GF-D8 (cell line): Measurements from ENCODE around the gene GSK3B.
"Not testable (repeated sequence)": the region's sequence is repeated elsewhere in the genome, so short reads cannot be mapped to it uniquely, and the experiment has no call there.

ENCODE experiments used
- DNase-seq: peaks from one replicate; lab custom pipeline; 2025; lab: John Stamatoyannopoulos, UW

The GSK3B gene

GRCh38 chr3:120052677-120053076 lies 41.6 kb downstream of the GSK3B start:
- no peak for DNase-seq

- DNase-seq = no peak
These were observed 42.0 kb downstream of the GSK3B start for GRCh38 chr3:120052225-120052624.

GRCh38 chr3:120051570-120051969 lies 42.7 kb downstream of the GSK3B start:
- DNase-seq = not testable (repeated sequence)

- no peak for DNase-seq
These were observed 44.2 kb downstream of the GSK3B start for GRCh38 chr3:120049881-120050539.

GRCh38 chr3:120049072-120049471 lies 45.2 kb downstream of the GSK3B start:
- no peak for DNase-seq

GRCh38 chr3:120048355-120049041 lies 45.7 kb downstream of the GSK3B start:
- no peak for DNase-seq

- no peak for DNase-seq
These were observed 46.6 kb downstream of the GSK3B start for GRCh38 chr3:120047686-120048085.

GRCh38 chr3:120040813-120041377 lies 53.4 kb downstream of the GSK3B start:
- no peak for DNase-seq

GRCh38 chr3:120039642-120040610 lies 54.3 kb downstream of the GSK3B start:
- no peak for DNase-seq

GRCh38 chr3:120033596-120033995 lies 60.7 kb downstream of the GSK3B start:
- peak; percentile 39 for DNase-seq

- no peak for DNase-seq
These were observed 62.7 kb downstream of the GSK3B start for GRCh38 chr3:120031561-120031960.

GRCh38 chr3:120029749-120030148 lies 64.5 kb downstream of the GSK3B start:
- DNase-seq = no peak

- DNase-seq = no peak
These were observed 65.8 kb downstream of the GSK3B start for GRCh38 chr3:120028271-120029047.

- DNase-seq = no peak
These were observed 67.0 kb downstream of the GSK3B start for GRCh38 chr3:120027226-120027625.

- DNase-seq = no peak
These were observed 68.7 kb downstream of the GSK3B start for GRCh38 chr3:120025520-120025919.

GRCh38 chr3:120024103-120024502 lies 70.1 kb downstream of the GSK3B start:
- DNase-seq = no peak

- no peak for DNase-seq
These were observed 71.5 kb downstream of the GSK3B start for GRCh38 chr3:120022729-120023128.

- no peak for DNase-seq
These were observed 72.7 kb downstream of the GSK3B start for GRCh38 chr3:120021523-120021922.

- DNase-seq = no peak
These were observed 75.9 kb downstream of the GSK3B start for GRCh38 chr3:120018299-120018698.

- no peak for DNase-seq
These were observed 76.6 kb downstream of the GSK3B start for GRCh38 chr3:120017692-120018091.

- no peak for DNase-seq
These were observed 80.8 kb downstream of the GSK3B start for GRCh38 chr3:120013481-120013880.
